H1 (cell line): ENCODE measurements around the gene RNF151. TPM values are rescaled to one million over a fixed set of nuclear protein-coding genes. Genes with fewer than 3 reads are reported as not detected.

ENCODE experiments used
- CTCF ChIA-PET: fragments of 300-600 bp; sonication (Branson Sonifier 250); formaldehyde crosslinking; loops from one replicate; lab custom pipeline; 2021; ENCODE audit not compliant: partially characterized antibody; lab: Charles Lee
- POLR2A ChIA-PET: fragments of 300-600 bp; sonication (Branson Sonifier 250); formaldehyde crosslinking; loops from one replicate; lab custom pipeline; 2021; ENCODE audit warnings: inconsistent platforms; ENCODE audit not compliant: partially characterized antibody; lab: Charles Lee
- DNase-seq, 2 experiments: peaks; one replicate each; pipeline versions ENCODE4 v3.0.0 to v3.0.0-alpha.2; 2010 to 2022; ENCODE audit warnings: low spot score in 2 of 2, low read depth in 1 of 2, mixed read lengths in 1 of 2
- FAIRE-seq: peaks from 2 replicates; lab custom pipeline; 2011; peaks lifted over from hg19 to GRCh38; lab: Jason Lieb, UNC
- H2AFZ ChIP-seq: 2 replicates; pipeline ENCODE4 v1.8.1; 2012; ENCODE audit warnings: low read length, inconsistent platforms
- H2AK5ac ChIP-seq: 2 replicates; pipeline ENCODE4 v1.6.1; 2013; ENCODE audit warnings: low read depth, low read length
- H2BK120ac ChIP-seq: replicated peaks from 2 replicates; pipeline ENCODE3; 2013; ENCODE audit warnings: low read depth, low read length, inconsistent platforms
- H2BK12ac ChIP-seq: 2 replicates; pipeline ENCODE4 v1.6.1; 2013; ENCODE audit warnings: low read depth, low read length
- H2BK15ac ChIP-seq: 2 replicates; pipeline ENCODE4 v1.6.1; 2013; ENCODE audit warnings: low read length
- H2BK20ac ChIP-seq: 2 replicates; pipeline ENCODE4 v1.6.1; 2013; ENCODE audit warnings: low read length
- H2BK5ac ChIP-seq: 2 replicates; pipeline ENCODE4 v1.6.1; 2013; ENCODE audit warnings: low read depth, low read length
- H3K14ac ChIP-seq: 2 replicates; pipeline ENCODE4 v1.6.1; 2013; ENCODE audit warnings: inconsistent platforms; ENCODE audit not compliant: insufficient read length
- H3K18ac ChIP-seq: 2 replicates; pipeline ENCODE4 v1.6.1; 2013; ENCODE audit warnings: low read length; ENCODE audit errors: extremely low read depth
- H3K23ac ChIP-seq: 2 replicates; pipeline ENCODE4 v1.6.1; 2013; ENCODE audit warnings: inconsistent platforms; ENCODE audit not compliant: insufficient read length
- H3K23me2 ChIP-seq: 2 replicates; pipeline ENCODE4 v1.6.1; 2013; ENCODE audit warnings: low read depth, low read length
- H3K27ac ChIP-seq: 2 replicates; pipeline ENCODE4 v1.6.1; 2011; ENCODE audit warnings: low read depth, low read length, inconsistent platforms
- H3K27me3 ChIP-seq, 4 experiments: replicated peaks in 1 of 4; 1 replicate in 1 of 4; 2 replicates in 3 of 4; pipeline versions ENCODE4 v1.6.1 to v1.8.1; 2011 to 2013; ENCODE audit warnings: low read length in 3 of 4, mild to moderate bottlenecking in 3 of 4, inconsistent platforms in 2 of 4, mixed read lengths in 2 of 4, moderate library complexity in 1 of 4; ENCODE audit not compliant: control insufficient read depth in 3 of 4, insufficient read depth in 3 of 4; ENCODE audit errors: extremely low read depth in 1 of 4
- H3K36me3 ChIP-seq, 4 experiments: 2 replicates each; pipeline versions ENCODE4 v1.6.1 to v1.8.1; 2011 to 2013; ENCODE audit warnings: mild to moderate bottlenecking in 4 of 4, low read length in 3 of 4, moderate library complexity in 2 of 4, control low read depth in 1 of 4, inconsistent platforms in 1 of 4; ENCODE audit not compliant: insufficient read depth in 4 of 4, control insufficient read depth in 2 of 4
- H3K4ac ChIP-seq: replicated peaks from 2 replicates; pipeline ENCODE3; 2013; ENCODE audit warnings: low read length, low read depth, mixed read lengths, inconsistent platforms; ENCODE audit not compliant: insufficient read length
- H3K4me1 ChIP-seq, 4 experiments: replicated peaks in 1 of 4; 1 replicate in 1 of 4; 2 replicates in 3 of 4; pipeline versions ENCODE4 v1.6.1 to v1.8.1; 2011 to 2013; ENCODE audit warnings: low read length in 3 of 4, inconsistent platforms in 2 of 4, mixed read lengths in 1 of 4; ENCODE audit not compliant: insufficient read depth in 4 of 4, control insufficient read depth in 3 of 4
- H3K4me2 ChIP-seq, 2 experiments: 2 replicates each; pipeline versions ENCODE4 v1.6.1 to v1.8.1; 2011 to 2013; ENCODE audit warnings: low read depth in 2 of 2, low read length in 2 of 2, control low read depth in 1 of 2, inconsistent platforms in 1 of 2, mild to moderate bottlenecking in 1 of 2; ENCODE audit not compliant: insufficient read depth in 1 of 2
- H3K4me3 ChIP-seq, 4 experiments: fragments of 200-600, 300-600 bp in 1 of 4; sonication (generic), shearing (Covaris generic), sonication (Bioruptor Twin) in 1 of 4; 2 replicates each; pipeline versions ENCODE4 v1.5.1 to v1.8.1; 2011 to 2016; ENCODE audit warnings: low read length in 4 of 4, low read depth in 3 of 4, control low read depth in 2 of 4, inconsistent platforms in 2 of 4, mild to moderate bottlenecking in 2 of 4, mixed read lengths in 1 of 4, moderate library complexity in 1 of 4; ENCODE audit not compliant: insufficient read depth in 2 of 4; ENCODE audit errors: extremely low read depth in 1 of 4
- H3K56ac ChIP-seq: replicated peaks from 2 replicates; pipeline ENCODE3; 2013; ENCODE audit warnings: low read depth, mild to moderate bottlenecking, mixed read lengths, low read length, inconsistent platforms; ENCODE audit not compliant: insufficient read length
- H3K79me1 ChIP-seq: 2 replicates; pipeline ENCODE4 v1.6.1; 2013; ENCODE audit warnings: low read depth, low read length, control low read depth
- H3K79me2 ChIP-seq, 2 experiments: 2 replicates each; pipeline versions ENCODE4 v1.6.1 to v1.8.1; 2012 to 2013; ENCODE audit warnings: low read length in 2 of 2, mild to moderate bottlenecking in 2 of 2, inconsistent platforms in 1 of 2; ENCODE audit not compliant: insufficient read depth in 2 of 2, control insufficient read depth in 1 of 2
- H3K9ac ChIP-seq, 4 experiments: replicated peaks in 1 of 4; 1 replicate in 1 of 4; 2 replicates in 3 of 4; pipeline versions ENCODE4 v1.6.1 to v1.8.1; 2011 to 2013; ENCODE audit warnings: low read depth in 3 of 4, low read length in 3 of 4, control low read depth in 2 of 4, mild to moderate bottlenecking in 2 of 4, moderate library complexity in 2 of 4, inconsistent platforms in 1 of 4; ENCODE audit errors: extremely low read depth in 1 of 4
- H3K9me3 ChIP-seq, 2 experiments: 2 replicates each; pipeline versions ENCODE4 v1.6.1 to v1.8.1; 2012 to 2013; ENCODE audit warnings: mild to moderate bottlenecking in 2 of 2, moderate library complexity in 2 of 2, control low read depth in 1 of 2, inconsistent platforms in 1 of 2, low read depth in 1 of 2, low read length in 1 of 2, mixed read lengths in 1 of 2; ENCODE audit not compliant: insufficient read depth in 2 of 2
- H4K20me1 ChIP-seq, 2 experiments: replicated peaks in 1 of 2; 2 replicates each; pipeline versions ENCODE3 to v1.8.1; 2011 to 2013; ENCODE audit warnings: inconsistent platforms in 2 of 2, low read length in 2 of 2, mild to moderate bottlenecking in 1 of 2; ENCODE audit not compliant: insufficient read depth in 2 of 2, control insufficient read depth in 1 of 2
- H4K5ac ChIP-seq: 2 replicates; pipeline ENCODE4 v1.6.1; 2013; ENCODE audit warnings: low read length, low read depth, mixed read lengths, inconsistent platforms; ENCODE audit not compliant: insufficient read length
- H4K8ac ChIP-seq: 2 replicates; pipeline ENCODE4 v1.8.0; 2013; ENCODE audit warnings: mild to moderate bottlenecking, moderate library complexity, low read length, inconsistent platforms; ENCODE audit not compliant: insufficient read depth; ENCODE audit errors: extremely low read depth
- H4K91ac ChIP-seq: replicated peaks from 2 replicates; pipeline ENCODE3; 2013; ENCODE audit warnings: low read length, mixed read lengths, inconsistent platforms; ENCODE audit not compliant: insufficient read length
- ATF2 ChIP-seq: IDR thresholded peaks from 2 replicates; pipeline ENCODE4 v1.6.1; 2012; ENCODE audit warnings: low read length, inconsistent platforms
- BCL11A ChIP-seq, 2 experiments: IDR thresholded peaks; one replicate each; pipeline ENCODE4 v1.6.1; 2011; ENCODE audit warnings: low read depth in 2 of 2, low read length in 2 of 2, mild to moderate bottlenecking in 2 of 2
- CTBP2 ChIP-seq: IDR thresholded peaks from 2 replicates; pipeline ENCODE4 v1.7.0; 2011; ENCODE audit warnings: borderline replicate concordance, mild to moderate bottlenecking, moderate library complexity, mixed read lengths, low read length; ENCODE audit not compliant: insufficient read depth, insufficient read length
- E2F6 ChIP-seq: IDR thresholded peaks from 2 replicates; pipeline ENCODE4 v1.6.1; 2012; ENCODE audit warnings: inconsistent platforms
- EGR1 ChIP-seq: IDR thresholded peaks from 2 replicates; pipeline ENCODE4 v1.6.1; 2011; ENCODE audit warnings: low read depth, low read length, borderline replicate concordance
- FOSL1 ChIP-seq: IDR thresholded peaks from 2 replicates; pipeline ENCODE4 v1.6.1; 2011; ENCODE audit warnings: mild to moderate bottlenecking, low read depth, low read length, moderate library complexity; ENCODE audit not compliant: insufficient read depth
- JUN ChIP-seq: IDR thresholded peaks from 2 replicates; pipeline ENCODE4 v1.6.1; 2011; ENCODE audit warnings: low read depth, mild to moderate bottlenecking, improper control_type of control experiment, low read length
- MAFK ChIP-seq: IDR thresholded peaks from 2 replicates; pipeline ENCODE4 v1.6.1; 2012; ENCODE audit warnings: low read depth, mild to moderate bottlenecking, improper control_type of control experiment, low read length
- NANOG ChIP-seq: IDR thresholded peaks from 2 replicates; pipeline ENCODE4 v1.6.1; 2011; ENCODE audit warnings: low read length, low read depth, mild to moderate bottlenecking, inconsistent platforms; ENCODE audit not compliant: insufficient read depth, poor library complexity, severe bottlenecking
- POLR2A ChIP-seq, 2 experiments: IDR thresholded peaks; 1 replicate in 1 of 2; 2 replicates in 1 of 2; pipeline ENCODE4 v1.6.1; 2011; ENCODE audit warnings: low read depth in 2 of 2, low read length in 2 of 2, mild to moderate bottlenecking in 2 of 2; ENCODE audit errors: control extremely low read depth in 1 of 2
- SIRT6 ChIP-seq: IDR thresholded peaks from one replicate; pipeline ENCODE4 v1.7.1; 2012; ENCODE audit warnings: low read length, inconsistent platforms
- WGBS, 2 experiments: shearing (Covaris generic) in 1 of 2; methylation state at CpG; one replicate each; pipeline versions ENCODE4 v1.1.6 to v1.1.7; 2013 to 2015; ENCODE audit warnings: low lambda C conversion rate in 2 of 2, mixed read lengths in 2 of 2, inconsistent platforms in 1 of 2, low coverage in 1 of 2, missing lambda C conversion rate in 1 of 2; ENCODE audit not compliant: insufficient replicate concordance in 2 of 2, insufficient coverage in 1 of 2, insufficient read length in 1 of 2; ENCODE audit errors: extremely low coverage in 1 of 2, missing lambda C conversion rate in 1 of 2; 5-methylcytosine and 5-hydroxymethylcytosine counted together
- polyA plus RNA-seq, 7 experiments: library from polyadenylated mRNA; depleted of rRNA in 3 of 7; stranded (reverse) in 5 of 7; unstranded in 2 of 7; fragments of >200 nt in 5 of 7; fragments of 200-250 nt in 2 of 7; gene quantifications; 1 replicate in 5 of 7; 2 replicates in 1 of 7; 4 replicates in 1 of 7; pipeline versions ENCODE4 v1.2.1 to v1.2.3, GENCODE V29; 2011 to 2013; ENCODE audit warnings: missing spikeins in 2 of 7, mixed read lengths in 2 of 7
- total RNA-seq: library from RNA; stranded (reverse); fragmentation: NEBNext Ultra II Directional; extraction: Animal tissue kit (Norgen Biotek cat#: 25700); gene quantifications from 2 replicates; pipeline ENCODE4 v1.2.1, GENCODE V29; 2021

Gene RNF151
- total and polyA plus RNA-seq, 2 of the 8 experiments (the other 6 are each of a cell fraction or from before 2014, with no cell fraction given): not detected

GRCh38 chr16:1926271-1926670 lies 40.4 kb upstream of the RNF151 start:
- no peak overlapping the region for H3K9ac ChIP-seq
- H2AK5ac ChIP-seq: no peak overlapping the region
- no peak overlapping the region for H3K4me2 ChIP-seq
- H2BK15ac ChIP-seq: no peak overlapping the region
- no peaks in the 10 kb centered on the region for H4K20me1 ChIP-seq
- H3K14ac ChIP-seq: no peak overlapping the region
- H4K8ac ChIP-seq: no peak overlapping the region
- POLR2A ChIA-PET: interaction anchor here (0.6 to 4.1 kb wide), 4 partner anchors 18 to 633 kb away, joined by 3 to 27 read pairs (median 4); partner anchors contain the start of gene RPS2
- H4K5ac ChIP-seq: no peak overlapping the region
- H2AFZ ChIP-seq: no peak overlapping the region
- DNase-seq: no peak
- 0 out of 2 replicates have a peak overlapping the region, but pooled peaks have one; percentile 35 for H2BK12ac ChIP-seq
- H3K27ac ChIP-seq: no peak overlapping the region
- no peak overlapping the region; the same call in 1 of the 2 replicates for H3K18ac ChIP-seq
- H2BK20ac ChIP-seq: no peak overlapping the region
- H3K79me2 ChIP-seq: no peaks in the 10 kb centered on the region
- no peaks in the 10 kb centered on the region for H3K9me3 ChIP-seq
- peaks cover 0 to 47% (median 28%) of the 10 kb centered on the region in 4 experiments; a peak in 6 of 7 replicates for H3K27me3 ChIP-seq
- no peak overlapping the region for H3K4ac ChIP-seq
- H4K91ac ChIP-seq: no peak overlapping the region
- no peak overlapping the region for H2BK120ac ChIP-seq
- WGBS, 2 experiments: 73% methylated on average over 7 of the region's 11 CpGs; no CpG with 5 or more reads in 1 of the 2 experiments
- FAIRE-seq: no peak
- no peak overlapping the region for H3K56ac ChIP-seq
- H3K23me2 ChIP-seq: no peaks in the 10 kb centered on the region; the same call in 1 of the 2 replicates
- no peak overlapping the region for H3K23ac ChIP-seq
- no peaks in the 10 kb centered on the region for H3K36me3 ChIP-seq
- H3K4me3 ChIP-seq: no peak overlapping the region
- no peaks in the 10 kb centered on the region for H3K79me1 ChIP-seq
- CTCF ChIA-PET: interaction anchor here (0.7 to 8.0 kb wide), 3 partner anchors 10 to 62 kb away, joined by 3 to 75 read pairs (median 7); no protein-coding TSS in a partner anchor
- H2BK5ac ChIP-seq: no peak overlapping the region
- peaks cover 4 to 18% (median 10%) of the 10 kb centered on the region in 4 experiments for H3K4me1 ChIP-seq
- TF ChIP-seq NANOG (no peak), JUN (no peak), MAFK (no peak), SIRT6 (no peak), POLR2A (IDR thresholded peaks at IDR 0.05; ENCODE audit: control extremely low read depth in 1 of 2, low read depth in 2 of 2, low read length in 2 of 2) (no peak), EGR1 (no peak), FOSL1 (no peak), CTBP2 (no peak), E2F6 (no peak), ATF2 (no peak), BCL11A (IDR thresholded peaks at IDR 0.05; ENCODE audit: low read depth in 2 of 2, low read length in 2 of 2) (no peak)
